ENCODE results near the gene MMP2. TPM values are rescaled to one million over a fixed set of nuclear protein-coding genes. Genes with fewer than 3 reads are reported as not detected.

The MMP2 gene
- total and polyA plus RNA-seq, 2 experiments from 2014 or later, result 25.6 to 43.8 TPM

GRCh38 chr16:55469821-55470532, 9.0 kb upstream of the MMP2 start:
- TF ChIP-seq CREB1 (CRISPR knock-in tag; IDR thresholded peaks at IDR 0.05; ENCODE audit: low read depth), result no peak
- no peak for TF ChIP-seq ZNF114 (CRISPR knock-in tag; IDR thresholded peaks at IDR 0.05)
- no peak for TF ChIP-seq POLR2AphosphoS5 (IDR thresholded peaks at IDR 0.05; ENCODE audit: low read depth)
- TF ChIP-seq STAT1 (IDR thresholded peaks at IDR 0.05; ENCODE audit: unreplicated experiment), result no peak
- TF ChIP-seq, protein P1, sequence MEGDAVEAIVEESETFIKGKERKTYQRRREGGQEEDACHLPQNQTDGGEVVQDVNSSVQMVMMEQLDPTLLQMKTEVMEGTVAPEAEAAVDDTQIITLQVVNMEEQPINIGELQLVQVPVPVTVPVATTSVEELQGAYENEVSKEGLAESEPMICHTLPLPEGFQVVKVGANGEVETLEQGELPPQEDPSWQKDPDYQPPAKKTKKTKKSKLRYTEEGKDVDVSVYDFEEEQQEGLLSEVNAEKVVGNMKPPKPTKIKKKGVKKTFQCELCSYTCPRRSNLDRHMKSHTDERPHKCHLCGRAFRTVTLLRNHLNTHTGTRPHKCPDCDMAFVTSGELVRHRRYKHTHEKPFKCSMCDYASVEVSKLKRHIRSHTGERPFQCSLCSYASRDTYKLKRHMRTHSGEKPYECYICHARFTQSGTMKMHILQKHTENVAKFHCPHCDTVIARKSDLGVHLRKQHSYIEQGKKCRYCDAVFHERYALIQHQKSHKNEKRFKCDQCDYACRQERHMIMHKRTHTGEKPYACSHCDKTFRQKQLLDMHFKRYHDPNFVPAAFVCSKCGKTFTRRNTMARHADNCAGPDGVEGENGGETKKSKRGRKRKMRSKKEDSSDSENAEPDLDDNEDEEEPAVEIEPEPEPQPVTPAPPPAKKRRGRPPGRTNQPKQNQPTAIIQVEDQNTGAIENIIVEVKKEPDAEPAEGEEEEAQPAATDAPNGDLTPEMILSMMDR (conservative IDR thresholded peaks at IDR 0.05; ENCODE audit: low read depth in 2 of 2), result no peak
- no peak for TF ChIP-seq ZNF331 (CRISPR knock-in tag; IDR thresholded peaks at IDR 0.05; ENCODE audit: low read depth)
- no peak for TF ChIP-seq JUNB (IDR thresholded peaks at IDR 0.05; ENCODE audit: unreplicated experiment)
- TF ChIP-seq, protein P2, sequence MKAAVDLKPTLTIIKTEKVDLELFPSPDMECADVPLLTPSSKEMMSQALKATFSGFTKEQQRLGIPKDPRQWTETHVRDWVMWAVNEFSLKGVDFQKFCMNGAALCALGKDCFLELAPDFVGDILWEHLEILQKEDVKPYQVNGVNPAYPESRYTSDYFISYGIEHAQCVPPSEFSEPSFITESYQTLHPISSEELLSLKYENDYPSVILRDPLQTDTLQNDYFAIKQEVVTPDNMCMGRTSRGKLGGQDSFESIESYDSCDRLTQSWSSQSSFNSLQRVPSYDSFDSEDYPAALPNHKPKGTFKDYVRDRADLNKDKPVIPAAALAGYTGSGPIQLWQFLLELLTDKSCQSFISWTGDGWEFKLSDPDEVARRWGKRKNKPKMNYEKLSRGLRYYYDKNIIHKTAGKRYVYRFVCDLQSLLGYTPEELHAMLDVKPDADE (IDR thresholded peaks at IDR 0.05), result no peak
- no peak for TF ChIP-seq EZH2phosphoT487 (IDR thresholded peaks at IDR 0.05; ENCODE audit: unreplicated experiment)
- no peak for TF ChIP-seq EZH2 (IDR thresholded peaks at IDR 0.05; ENCODE audit: low read depth, unreplicated experiment)
- TF ChIP-seq ZNF462 (CRISPR knock-in tag; IDR thresholded peaks at IDR 0.05), result no peak
- H3K4me2 ChIP-seq, result no peak overlapping the region
- no peaks in the 10 kb centered on the region for H3F3A ChIP-seq (replicated peaks; ENCODE audit: low read depth)
- DNase-seq (ENCODE audit: low spot score), result peak; percentile 32
- Mint-ChIP-seq H3K4me1 (peaks cover 11% of the 10 kb centered on the region), H3K27ac (no peak overlapping the region), H3K4me3 (no peak overlapping the region), H3K27me3 (ENCODE audit: insufficient read depth, low read depth, poor library complexity) (peaks cover 13% of the 10 kb centered on the region), H3K36me3 (ENCODE audit: low read depth) (no peaks in the 10 kb centered on the region; the same call in 2 of the 3 replicates), H3K9me3 (no peaks in the 10 kb centered on the region; the same call in 2 of the 3 replicates)
- ATAC-seq, result peak; percentile 75; the same call in 2 of the 3 replicates
- no peaks in the 10 kb centered on the region for H4K20me1 ChIP-seq (replicated peaks; ENCODE audit: insufficient read depth)
- no peaks in the 10 kb centered on the region for H3K36me3 ChIP-seq (ENCODE audit: insufficient read depth)
- H3K79me2 ChIP-seq (replicated peaks; ENCODE audit: insufficient read depth), result no peaks in the 10 kb centered on the region
- peaks cover 8% of the 10 kb centered on the region; the same call in 1 of the 2 replicates for H3K4me1 ChIP-seq (ENCODE audit: insufficient read depth)
- no peaks in the 10 kb centered on the region for H3K9me2 ChIP-seq (ENCODE audit: insufficient read depth)
- H3K4me3 ChIP-seq, result no peak overlapping the region
- 0 out of 2 replicates have a peak, but pooled peaks cover 9% of the 10 kb centered on the region for H3K27me3 ChIP-seq (ENCODE audit: insufficient read depth)
- H3K27ac ChIP-seq (ENCODE audit: low read depth), result no peak overlapping the region
- H2AFZ ChIP-seq, result no peak overlapping the region

Measured in GM23338 (cell line).